ENCODE results near the gene PSMA1.

DNA sequence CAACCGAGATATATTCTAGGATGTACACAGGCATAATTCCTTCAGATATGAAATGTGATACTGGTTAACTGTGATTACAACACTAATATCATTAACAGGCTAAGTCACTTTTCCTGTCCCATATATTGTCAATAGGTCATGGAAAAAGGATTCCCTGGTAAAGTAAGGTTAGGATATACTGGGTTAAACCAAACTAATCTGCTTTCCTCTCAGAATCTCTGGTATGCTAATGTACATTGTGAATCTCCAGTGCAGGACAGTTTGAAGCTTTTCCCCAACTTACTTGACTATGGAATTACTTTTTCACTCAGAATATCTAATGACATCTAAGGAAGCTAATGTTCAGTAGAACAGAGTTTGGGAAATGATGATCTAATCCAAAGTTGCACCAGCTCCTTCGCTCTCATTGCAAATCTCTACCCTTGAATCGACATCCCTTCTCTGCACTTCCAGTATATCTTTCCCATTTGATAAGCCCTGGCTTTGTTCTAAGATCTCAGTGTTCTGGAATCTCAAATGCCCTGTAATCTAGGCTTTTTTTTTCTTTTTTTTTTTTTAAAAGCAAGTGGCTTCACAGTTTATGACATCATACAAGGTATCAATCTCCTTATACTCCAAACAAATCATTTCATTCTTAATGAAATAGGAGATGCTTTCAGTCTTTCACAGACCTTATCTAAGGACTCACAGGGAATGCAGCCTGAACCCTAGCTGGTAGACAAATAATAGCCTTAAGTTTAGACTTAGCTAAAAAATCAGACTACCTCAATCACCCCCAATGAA is 64.3 kb downstream of the PSMA1 start:
- TF ChIP-seq, protein P1, sequence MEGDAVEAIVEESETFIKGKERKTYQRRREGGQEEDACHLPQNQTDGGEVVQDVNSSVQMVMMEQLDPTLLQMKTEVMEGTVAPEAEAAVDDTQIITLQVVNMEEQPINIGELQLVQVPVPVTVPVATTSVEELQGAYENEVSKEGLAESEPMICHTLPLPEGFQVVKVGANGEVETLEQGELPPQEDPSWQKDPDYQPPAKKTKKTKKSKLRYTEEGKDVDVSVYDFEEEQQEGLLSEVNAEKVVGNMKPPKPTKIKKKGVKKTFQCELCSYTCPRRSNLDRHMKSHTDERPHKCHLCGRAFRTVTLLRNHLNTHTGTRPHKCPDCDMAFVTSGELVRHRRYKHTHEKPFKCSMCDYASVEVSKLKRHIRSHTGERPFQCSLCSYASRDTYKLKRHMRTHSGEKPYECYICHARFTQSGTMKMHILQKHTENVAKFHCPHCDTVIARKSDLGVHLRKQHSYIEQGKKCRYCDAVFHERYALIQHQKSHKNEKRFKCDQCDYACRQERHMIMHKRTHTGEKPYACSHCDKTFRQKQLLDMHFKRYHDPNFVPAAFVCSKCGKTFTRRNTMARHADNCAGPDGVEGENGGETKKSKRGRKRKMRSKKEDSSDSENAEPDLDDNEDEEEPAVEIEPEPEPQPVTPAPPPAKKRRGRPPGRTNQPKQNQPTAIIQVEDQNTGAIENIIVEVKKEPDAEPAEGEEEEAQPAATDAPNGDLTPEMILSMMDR (conservative IDR thresholded peaks at IDR 0.05), result no peak
- TF ChIP-seq EZH2 (IDR thresholded peaks at IDR 0.05; ENCODE audit: low read depth), result no peak

Measured in PC-9 (cell line).